Measurements from ENCODE around the gene CAP1.

GRCh38 chr1:40020447-40021085 is 20.0 kb upstream of the CAP1 start:
- no peak for TF ChIP-seq EP300 (IDR thresholded peaks at IDR 0.05)
- TF ChIP-seq CTCF (IDR thresholded peaks at IDR 0.05) = no peak
- TF ChIP-seq TP53 (CRISPR knock-in tag; IDR thresholded peaks at IDR 0.05) = no peak
- TF ChIP-seq NR3C1 (IDR thresholded peaks at IDR 0.05) = no peak
- TF ChIP-seq POLR2A (IDR thresholded peaks at IDR 0.05; ENCODE audit: low read length) = no peak
- no peak for TF ChIP-seq ELK1 (IDR thresholded peaks at IDR 0.05; ENCODE audit: low read depth, low read length)
- no peak for TF ChIP-seq RCOR1 (IDR thresholded peaks at IDR 0.05; ENCODE audit: low read depth, low read length)
- TF ChIP-seq RAD21 (conservative IDR thresholded peaks at IDR 0.05 in 1 of 2, IDR thresholded peaks at IDR 0.05 in 1 of 2) = no peak
- TF ChIP-seq GATA3 (IDR thresholded peaks at IDR 0.05; ENCODE audit: borderline replicate concordance) = no peak
- no peak for TF ChIP-seq MAX (IDR thresholded peaks at IDR 0.05)
- no peak for TF ChIP-seq RNF2 (IDR thresholded peaks at IDR 0.05; ENCODE audit: borderline replicate concordance, low read depth)
- no peak for TF ChIP-seq ZNF302 (CRISPR knock-in tag; IDR thresholded peaks at IDR 0.05)
- no peak for TF ChIP-seq CHD2 (IDR thresholded peaks at IDR 0.05; ENCODE audit: low read length, partially characterized antibody)
- no peak for TF ChIP-seq USF2 (IDR thresholded peaks at IDR 0.05)
